Activated CD4-positive, alpha-beta T cell treated with anti-CD3 and anti-CD28 coated beads, Interleukin-2, amount 10 ng/mL, durations not matched to agents 24 days and 14 days (primary cell): Measurements from ENCODE around the gene LPCAT1. TPM values are rescaled to one million over a fixed set of nuclear protein-coding genes. Genes with fewer than 3 reads are reported as not detected.

ENCODE experiments used
- DNase-seq: peaks from one replicate; pipeline ENCODE4 v3.0.0; 2022
- H3K27ac Mint-ChIP-seq: one replicate; pipeline ENCODE4 v1.8.0; 2022; ENCODE audit warnings: mild to moderate bottlenecking, mixed read lengths
- H3K27me3 Mint-ChIP-seq: one replicate; pipeline ENCODE4 v1.8.0; 2022; ENCODE audit warnings: mixed read lengths
- H3K36me3 Mint-ChIP-seq: one replicate; pipeline ENCODE4 v1.8.0; 2022; ENCODE audit warnings: low read depth, mild to moderate bottlenecking, mixed read lengths
- H3K4me1 Mint-ChIP-seq: one replicate; pipeline ENCODE4 v1.8.0; 2021; ENCODE audit warnings: mixed read lengths
- H3K4me3 Mint-ChIP-seq: one replicate; pipeline ENCODE4 v1.8.0; 2022; ENCODE audit warnings: mild to moderate bottlenecking, moderate library complexity, mixed read lengths
- H3K9me3 Mint-ChIP-seq: one replicate; pipeline ENCODE4 v1.8.0; 2021; ENCODE audit warnings: mixed read lengths
- intact Hi-C: fragments of 100-400 bp; cut with micrococcal nuclease; formaldehyde crosslinking; loops from one replicate; pipeline ENCODE4 v1.15.1; 2023
- total RNA-seq: library from RNA; stranded (reverse); gene quantifications from 2 replicates; pipeline ENCODE4 v1.2.3, GENCODE V29; 2022

LPCAT1 gene
- total RNA-seq, 1 donor from 2014 or later: 93.2 TPM

GRCh38 chr5:1548702-1549474 lies 25.1 kb upstream of the LPCAT1 start:
- Mint-ChIP-seq H3K36me3 (no peaks in the 10 kb centered on the region), H3K27ac (no peak overlapping the region), H3K4me1 (peaks cover 2% of the 10 kb centered on the region), H3K9me3 (no peaks in the 10 kb centered on the region), H3K27me3 (no peaks in the 10 kb centered on the region), H3K4me3 (no peak overlapping the region)
- DNase-seq: no peak
- intact Hi-C loops: no loop called here

- DNase-seq: no peak
- Mint-ChIP-seq H3K36me3 (no peaks in the 10 kb centered on the region), H3K4me3 (no peak overlapping the region), H3K27me3 (no peaks in the 10 kb centered on the region), H3K4me1 (peaks cover 2% of the 10 kb centered on the region), H3K27ac (no peak overlapping the region), H3K9me3 (no peaks in the 10 kb centered on the region)
- intact Hi-C loops: no loop called here
Observed at GRCh38 chr5:1547655-1548054, 23.9 kb upstream of the LPCAT1 start.

GRCh38 chr5:1547236-1547635 lies 23.5 kb upstream of the LPCAT1 start:
- intact Hi-C loops: no loop called here
- Mint-ChIP-seq H3K36me3 (no peaks in the 10 kb centered on the region), H3K27ac (no peak overlapping the region), H3K9me3 (no peaks in the 10 kb centered on the region), H3K4me3 (no peak overlapping the region), H3K27me3 (no peaks in the 10 kb centered on the region), H3K4me1 (peaks cover 2% of the 10 kb centered on the region)
- no peak for DNase-seq

- no peak for DNase-seq
- Mint-ChIP-seq H3K4me1 (peaks cover 2% of the 10 kb centered on the region), H3K4me3 (no peak overlapping the region), H3K36me3 (no peaks in the 10 kb centered on the region), H3K27ac (no peak overlapping the region), H3K9me3 (no peaks in the 10 kb centered on the region), H3K27me3 (no peaks in the 10 kb centered on the region)
- intact Hi-C loops: no loop called here
Observed at GRCh38 chr5:1546556-1546955, 22.8 kb upstream of the LPCAT1 start.

- H3K27me3 Mint-ChIP-seq: no peaks in the 10 kb centered on the region
- no peaks in the 10 kb centered on the region for H3K9me3 Mint-ChIP-seq
- intact Hi-C loops: no loop called here
- DNase-seq: no peak
- peaks cover 2% of the 10 kb centered on the region for H3K4me1 Mint-ChIP-seq
- no peaks in the 10 kb centered on the region for H3K36me3 Mint-ChIP-seq
- no peak overlapping the region for H3K27ac Mint-ChIP-seq
- no peak overlapping the region for H3K4me3 Mint-ChIP-seq
Observed at GRCh38 chr5:1545805-1546355, 22.1 kb upstream of the LPCAT1 start.

GRCh38 chr5:1545126-1545804 lies 21.5 kb upstream of the LPCAT1 start:
- H3K36me3 Mint-ChIP-seq: no peaks in the 10 kb centered on the region
- no peak overlapping the region for H3K4me3 Mint-ChIP-seq
- no peaks in the 10 kb centered on the region for H3K27me3 Mint-ChIP-seq
- no peak for DNase-seq
- H3K27ac Mint-ChIP-seq: no peak overlapping the region
- H3K9me3 Mint-ChIP-seq: no peaks in the 10 kb centered on the region
- intact Hi-C loops: no loop called here
- peaks cover 2% of the 10 kb centered on the region for H3K4me1 Mint-ChIP-seq

GRCh38 chr5:1544294-1544961 lies 20.7 kb upstream of the LPCAT1 start:
- Mint-ChIP-seq H3K27me3 (no peaks in the 10 kb centered on the region), H3K4me3 (no peak overlapping the region), H3K9me3 (no peaks in the 10 kb centered on the region), H3K27ac (no peak overlapping the region), H3K4me1 (peaks cover 2% of the 10 kb centered on the region), H3K36me3 (no peaks in the 10 kb centered on the region)
- DNase-seq: no peak
- intact Hi-C loops: no loop called here

- DNase-seq: no peak
- intact Hi-C loops: no loop called here
- Mint-ChIP-seq H3K36me3 (no peaks in the 10 kb centered on the region), H3K4me3 (no peak overlapping the region), H3K27ac (no peak overlapping the region), H3K4me1 (peaks cover 2% of the 10 kb centered on the region), H3K27me3 (no peaks in the 10 kb centered on the region), H3K9me3 (peaks cover 6% of the 10 kb centered on the region)
Observed at GRCh38 chr5:1543398-1544293, 19.9 kb upstream of the LPCAT1 start.

GRCh38 chr5:1542781-1543180 lies 19.0 kb upstream of the LPCAT1 start:
- H3K27me3 Mint-ChIP-seq: no peaks in the 10 kb centered on the region
- H3K36me3 Mint-ChIP-seq: no peaks in the 10 kb centered on the region
- intact Hi-C loops: no loop called here
- no peak overlapping the region for H3K4me3 Mint-ChIP-seq
- H3K27ac Mint-ChIP-seq: no peak overlapping the region
- H3K4me1 Mint-ChIP-seq: peaks cover 2% of the 10 kb centered on the region
- peaks cover 8% of the 10 kb centered on the region for H3K9me3 Mint-ChIP-seq
- DNase-seq: no peak

- no peak for DNase-seq
- Mint-ChIP-seq H3K36me3 (no peaks in the 10 kb centered on the region), H3K27ac (no peak overlapping the region), H3K4me3 (no peak overlapping the region), H3K27me3 (no peaks in the 10 kb centered on the region), H3K4me1 (peaks cover 4% of the 10 kb centered on the region), H3K9me3 (peaks cover 8% of the 10 kb centered on the region)
- intact Hi-C loops: no loop called here
Observed at GRCh38 chr5:1541702-1542400, 18.1 kb upstream of the LPCAT1 start.

- Mint-ChIP-seq H3K27ac (no peak overlapping the region), H3K4me1 (peaks cover 12% of the 10 kb centered on the region)
- intact Hi-C loops: no loop called here
Observed at GRCh38 chr5:1540831-1541701, 17.3 kb upstream of the LPCAT1 start.

GRCh38 chr5:1540166-1540565 lies 16.4 kb upstream of the LPCAT1 start:
- H3K36me3 Mint-ChIP-seq: no peaks in the 10 kb centered on the region
- no peak for DNase-seq
- peaks cover 17% of the 10 kb centered on the region for H3K4me1 Mint-ChIP-seq
- H3K9me3 Mint-ChIP-seq: peaks cover 8% of the 10 kb centered on the region
- H3K4me3 Mint-ChIP-seq: no peak overlapping the region
- no peak overlapping the region for H3K27ac Mint-ChIP-seq
- intact Hi-C loops: no loop called here
- H3K27me3 Mint-ChIP-seq: peaks cover 3% of the 10 kb centered on the region

More at GRCh38 chr5:1540831-1541701, 17.3 kb upstream of the LPCAT1 start:
- H3K4me3 Mint-ChIP-seq: no peak overlapping the region
- H3K27me3 Mint-ChIP-seq: no peaks in the 10 kb centered on the region
- H3K9me3 Mint-ChIP-seq: peaks cover 8% of the 10 kb centered on the region
- H3K36me3 Mint-ChIP-seq: no peaks in the 10 kb centered on the region
- DNase-seq: no peak
